Activated T-cell treated with anti-CD3 and anti-CD28 coated beads for 4 hours (primary cell): ENCODE measurements around the gene PPFIBP2.

ENCODE experiments used
- DNase-seq: peaks from one replicate; pipeline ENCODE4 v3.0.0-alpha.2; 2020

PPFIBP2 gene

DNA sequence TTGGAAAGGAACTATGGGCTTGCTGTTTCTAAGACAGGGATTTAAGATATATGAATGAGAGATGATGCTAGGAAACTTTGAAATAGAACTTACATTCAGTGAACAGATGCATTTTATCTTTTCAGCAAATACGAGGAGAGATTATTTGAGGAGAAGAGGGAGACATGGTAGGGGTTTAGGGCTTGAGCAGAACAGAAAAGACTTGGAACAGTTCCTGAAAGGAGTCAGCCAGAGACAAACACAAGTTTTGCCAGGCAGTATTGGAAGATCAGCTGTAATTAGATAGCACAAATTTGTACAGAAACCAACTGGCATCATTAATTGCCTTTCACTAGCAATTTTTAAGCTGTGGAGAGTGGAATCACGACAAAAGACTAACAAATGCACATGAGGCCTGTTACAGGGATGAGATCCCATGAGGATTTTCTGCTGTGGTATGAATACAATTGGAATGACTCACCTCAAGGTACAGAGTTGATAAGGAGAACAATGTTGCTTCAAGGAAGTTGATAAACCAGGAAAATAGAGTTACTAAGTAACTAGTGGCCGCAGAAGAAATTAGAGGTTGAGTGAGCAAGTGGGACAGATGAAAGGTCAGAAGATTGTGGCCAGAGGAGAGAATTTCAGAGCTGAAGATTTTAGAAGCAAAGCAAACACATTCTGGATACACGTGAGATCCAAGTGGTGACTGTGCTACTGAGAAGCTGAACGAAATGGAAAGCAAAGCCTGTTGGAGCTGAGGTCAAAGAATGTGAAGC lies 91.6 kb downstream of the PPFIBP2 start:
- no peak for DNase-seq

DNA sequence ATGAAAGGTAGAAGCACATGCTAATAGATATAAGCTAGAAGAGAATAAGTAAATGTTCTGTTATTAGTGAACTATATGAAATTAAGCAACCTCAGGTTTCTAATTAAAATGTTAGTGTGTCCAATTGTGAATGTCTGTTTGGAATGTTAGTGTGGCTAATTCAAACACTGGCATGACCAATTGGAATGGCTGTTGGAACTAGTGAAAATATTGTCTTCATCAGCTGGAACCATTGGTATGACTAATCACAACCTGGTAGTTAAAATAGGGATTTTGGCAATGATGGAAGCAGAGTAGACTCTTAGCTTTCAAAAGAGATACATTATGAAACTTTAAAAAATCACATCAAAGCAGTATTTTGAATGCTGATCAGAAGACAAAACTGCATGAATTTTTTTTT lies 92.7 kb downstream of the PPFIBP2 start:
- no peak for DNase-seq

DNA sequence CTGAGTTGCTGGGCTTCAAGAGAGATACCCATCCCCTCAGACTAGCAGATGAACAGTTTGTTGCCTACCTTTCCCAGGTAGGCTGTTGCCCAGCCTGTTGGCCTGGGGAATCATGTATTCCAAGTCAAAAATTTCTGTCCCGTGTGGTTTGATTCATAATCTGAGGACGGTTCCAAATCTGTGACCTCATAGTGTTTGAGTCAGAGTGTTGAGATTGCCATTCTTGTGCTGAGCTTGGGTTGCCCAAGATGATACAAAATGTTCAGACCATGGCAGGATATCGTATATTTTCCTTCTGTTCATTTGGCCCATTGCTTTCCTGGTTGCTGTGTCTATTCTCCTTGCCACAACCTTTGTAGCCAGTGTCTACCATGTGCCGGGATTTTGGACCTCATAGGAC lies 95.2 kb downstream of the PPFIBP2 start:
- DNase-seq = no peak

DNA sequence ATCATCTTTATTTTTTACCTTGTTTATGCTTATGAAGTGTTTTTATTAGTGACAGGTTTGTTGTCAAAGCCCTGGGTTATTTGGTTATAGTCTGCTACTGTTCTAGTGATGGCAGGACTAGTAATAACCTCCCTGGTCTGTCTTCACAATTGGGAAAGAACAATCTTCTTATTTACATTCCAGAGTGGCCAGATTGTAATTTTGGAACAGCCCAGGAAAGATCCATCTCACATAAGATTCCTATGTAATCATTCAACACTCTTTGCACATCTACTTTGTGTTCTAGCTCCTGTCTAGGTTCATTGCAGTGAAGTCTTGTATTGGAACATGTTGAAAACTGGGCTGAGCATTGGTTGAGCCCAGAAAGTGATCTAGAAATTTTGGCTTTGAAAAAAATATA lies 95.7 kb downstream of the PPFIBP2 start:
- no peak for DNase-seq

DNA sequence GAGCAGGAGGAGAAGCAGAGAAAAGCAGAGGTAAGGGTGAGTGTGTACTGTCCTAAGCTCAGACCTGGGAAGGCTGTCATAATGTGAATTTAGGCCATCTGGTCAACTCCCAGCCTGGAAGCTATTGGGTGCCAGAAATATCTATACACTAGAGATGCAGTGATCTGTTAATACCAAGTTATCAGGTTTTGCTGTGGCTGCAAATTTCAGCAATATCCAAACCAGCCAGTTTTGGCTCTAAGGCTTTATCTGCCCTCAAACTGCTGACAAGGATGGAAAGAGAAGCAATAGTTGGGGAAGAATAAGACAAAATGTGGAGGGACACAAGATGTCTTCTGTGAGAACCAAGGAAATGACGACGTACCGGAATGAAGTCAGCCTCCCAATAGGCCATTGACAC lies 96.6 kb downstream of the PPFIBP2 start:
- no peak for DNase-seq

DNA sequence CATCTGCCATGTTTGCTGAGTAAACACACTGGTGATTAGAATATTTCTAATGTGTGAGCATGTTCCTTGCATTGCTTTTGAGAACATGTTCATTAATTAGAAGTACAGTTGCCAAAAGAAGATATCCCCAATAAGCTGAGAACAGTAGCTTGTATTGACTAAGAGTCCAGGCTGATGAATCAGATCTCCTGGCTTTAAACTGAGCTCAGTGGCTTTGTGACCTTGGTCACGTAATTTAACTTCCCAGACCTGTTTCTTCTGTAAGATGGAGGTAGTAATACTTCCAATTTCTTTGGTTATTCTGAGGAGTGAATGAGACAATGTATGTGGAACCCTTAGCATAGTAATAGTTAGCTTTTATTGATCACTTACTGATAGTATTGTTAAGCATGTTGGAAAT lies 97.6 kb downstream of the PPFIBP2 start:
- no peak for DNase-seq

DNA sequence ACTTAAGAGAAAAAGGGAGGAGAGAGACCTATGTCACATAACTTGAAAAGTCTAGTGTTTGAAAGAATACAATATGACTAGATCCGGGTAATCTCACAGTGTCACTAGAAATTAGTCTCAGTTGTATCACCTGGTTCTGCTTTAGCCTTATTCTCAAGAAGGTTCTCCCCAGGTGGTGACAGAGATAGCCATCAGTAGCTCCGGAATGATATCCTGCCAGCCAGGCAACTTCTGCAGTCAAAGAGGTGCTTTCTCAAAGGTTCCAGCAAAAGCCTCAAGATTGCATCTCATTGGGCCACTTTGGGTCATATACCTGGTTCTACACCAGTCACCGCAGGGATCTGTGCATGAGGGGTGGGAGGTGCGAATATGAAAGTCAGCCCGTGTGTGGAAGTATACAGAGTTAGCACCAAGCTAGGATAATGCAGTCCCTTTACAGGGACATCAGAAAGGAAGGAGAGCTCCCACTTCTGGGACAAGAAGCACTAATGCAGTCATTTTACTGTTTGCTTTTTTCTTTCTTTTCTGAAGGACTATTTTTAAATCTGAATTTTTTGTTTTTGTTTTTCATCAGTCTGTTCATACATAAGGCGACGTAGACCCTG lies 98.4 kb downstream of the PPFIBP2 start:
- no peak for DNase-seq

DNA sequence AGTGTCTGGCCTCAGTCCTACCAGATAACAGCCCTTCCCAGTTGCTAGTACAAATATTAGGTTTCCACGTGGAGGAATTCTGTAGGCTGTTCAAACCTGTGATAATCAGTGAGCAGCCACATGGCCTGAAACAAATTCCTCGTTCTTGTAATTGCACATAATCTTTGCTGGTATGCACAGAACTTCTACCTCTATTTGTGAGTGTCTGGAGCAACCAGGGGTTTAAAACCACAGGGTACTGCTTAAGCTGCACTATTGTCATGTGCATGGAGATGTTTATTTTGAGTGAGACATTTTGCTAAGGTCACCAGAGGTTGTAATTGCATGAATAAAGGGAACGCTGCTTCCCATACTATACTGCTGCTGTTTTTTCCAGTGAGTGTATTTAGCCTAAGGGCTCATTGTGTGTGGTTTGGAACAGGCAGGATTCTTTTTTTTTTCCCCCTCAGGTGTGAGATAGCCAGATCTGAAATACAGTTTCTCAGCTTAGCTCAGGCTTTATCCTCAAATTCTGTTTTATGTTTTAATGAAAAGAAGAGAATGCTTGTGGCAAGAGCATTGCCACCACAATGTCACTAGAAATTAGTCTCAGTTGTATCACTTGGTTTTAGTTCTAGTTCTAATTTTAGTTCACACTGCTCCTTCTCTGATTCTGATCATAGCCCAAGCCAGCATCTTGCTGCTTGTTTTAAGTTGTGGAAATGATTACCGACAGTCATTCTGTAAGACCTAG lies 99.0 kb downstream of the PPFIBP2 start:
- DNase-seq = no peak

DNA sequence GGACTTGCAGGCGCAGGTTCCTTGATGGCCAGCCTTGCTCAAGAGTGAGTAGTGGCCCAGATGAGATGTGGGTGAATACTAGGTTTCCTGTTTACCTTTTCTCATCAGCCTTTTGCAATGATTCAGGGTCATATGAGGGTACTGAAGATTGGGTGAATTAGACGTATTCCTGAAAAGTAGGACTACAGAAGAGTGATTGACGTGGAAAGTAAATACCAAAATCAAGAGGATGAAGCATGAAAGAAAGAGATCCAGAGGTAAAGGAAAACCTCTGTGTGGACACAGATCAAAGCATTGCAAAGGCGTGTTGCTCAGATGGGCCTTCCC lies 99.6 kb downstream of the PPFIBP2 start:
- DNase-seq = no peak

DNA sequence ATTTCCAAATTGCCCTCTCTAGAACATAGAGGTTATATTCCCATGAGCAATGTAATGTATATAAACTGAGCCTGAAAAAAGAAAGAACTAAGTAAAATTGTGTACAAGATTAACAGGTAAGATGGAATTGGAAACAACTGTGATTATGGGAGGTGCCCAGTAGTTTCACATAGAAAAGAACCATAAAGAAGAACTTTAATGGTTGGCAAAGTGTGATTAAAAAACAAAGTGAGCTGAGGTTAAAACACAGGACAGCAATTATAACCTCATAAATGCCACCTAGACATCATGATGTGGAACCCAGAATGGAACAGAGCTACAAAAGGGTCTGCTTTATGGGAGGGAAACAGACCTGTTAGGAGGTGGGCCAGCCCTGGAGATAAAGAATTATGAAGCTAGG lies 100.9 kb downstream of the PPFIBP2 start:
- no peak for DNase-seq

DNA sequence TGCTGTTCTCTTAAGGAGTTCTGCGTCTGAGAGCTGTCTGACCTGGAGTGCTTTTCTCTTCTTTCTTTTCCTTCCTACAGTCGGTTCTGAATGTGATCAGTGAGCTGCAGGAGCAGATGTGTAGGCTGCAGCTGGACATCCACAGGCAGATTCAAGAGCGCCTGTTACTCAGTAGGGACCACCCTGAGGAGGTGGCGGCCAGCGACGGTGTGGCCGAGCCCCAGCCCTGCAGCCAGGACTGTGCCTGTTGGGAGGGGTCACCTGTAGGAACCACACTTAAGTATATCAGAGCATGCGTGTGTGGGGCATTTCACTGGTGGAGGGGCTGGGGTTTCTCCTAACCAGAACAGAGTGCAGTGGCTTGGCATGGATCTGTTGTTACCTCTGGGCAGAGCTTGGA lies 103.2 kb downstream of the PPFIBP2 start:
- no peak for DNase-seq

DNA sequence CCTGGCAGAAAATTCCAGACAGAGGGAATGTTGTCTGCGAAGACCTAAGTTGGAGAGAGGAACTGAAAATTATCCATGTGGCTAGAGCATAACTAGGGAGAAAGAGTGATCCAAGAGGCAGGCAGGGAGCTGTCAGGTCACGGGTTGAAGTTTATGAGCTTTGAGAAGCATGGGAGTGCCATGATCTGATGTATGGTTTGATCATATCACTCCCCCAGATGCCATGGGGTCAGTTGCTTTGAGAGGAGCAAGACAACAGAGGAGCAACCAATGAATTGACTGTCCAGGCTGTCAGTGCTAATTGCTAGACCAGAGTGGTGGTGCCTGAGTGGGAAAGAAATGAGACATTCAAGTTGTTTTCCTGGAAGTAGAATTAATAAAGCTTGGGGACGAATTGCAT lies 105.5 kb downstream of the PPFIBP2 start:
- DNase-seq = no peak

DNA sequence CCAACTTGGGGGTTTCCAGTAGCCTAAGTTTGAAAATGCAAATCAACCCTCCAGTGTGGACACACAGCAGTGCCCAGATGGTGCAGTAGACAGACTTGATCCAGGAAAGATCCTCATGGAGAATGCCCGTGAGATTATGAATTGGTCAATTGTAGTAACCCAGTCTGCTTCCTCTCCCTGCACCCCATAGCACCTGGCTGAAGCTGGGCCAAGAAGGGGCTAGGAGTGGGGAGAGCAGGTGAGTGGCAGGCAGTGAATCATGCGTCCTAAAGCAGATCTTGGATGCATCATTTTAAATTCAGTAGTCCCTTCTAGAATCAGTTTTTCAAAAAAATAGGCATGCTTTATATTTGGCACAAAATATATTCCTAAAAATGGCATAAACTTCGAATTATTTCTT lies 107.3 kb downstream of the PPFIBP2 start:
- DNase-seq = no peak

DNA sequence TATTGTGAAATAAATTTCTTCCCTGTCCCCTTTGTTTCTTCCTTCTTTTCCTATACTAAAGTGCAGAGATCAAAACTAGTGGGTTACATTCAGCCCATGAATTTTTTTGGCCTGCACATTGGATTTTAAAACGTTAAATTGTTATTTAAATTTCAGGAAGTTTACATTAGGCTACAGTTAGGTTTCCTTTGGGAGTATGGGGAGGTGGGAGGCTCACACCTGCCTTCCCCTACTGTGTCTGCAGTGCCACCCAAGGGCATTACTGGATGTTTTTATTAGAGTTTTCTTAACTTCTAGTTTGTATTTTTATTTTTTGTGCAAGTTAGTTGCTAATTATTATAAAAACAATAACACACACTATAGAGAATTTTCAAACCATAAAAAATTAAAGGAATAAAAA lies 107.8 kb downstream of the PPFIBP2 start:
- DNase-seq = no peak

DNA sequence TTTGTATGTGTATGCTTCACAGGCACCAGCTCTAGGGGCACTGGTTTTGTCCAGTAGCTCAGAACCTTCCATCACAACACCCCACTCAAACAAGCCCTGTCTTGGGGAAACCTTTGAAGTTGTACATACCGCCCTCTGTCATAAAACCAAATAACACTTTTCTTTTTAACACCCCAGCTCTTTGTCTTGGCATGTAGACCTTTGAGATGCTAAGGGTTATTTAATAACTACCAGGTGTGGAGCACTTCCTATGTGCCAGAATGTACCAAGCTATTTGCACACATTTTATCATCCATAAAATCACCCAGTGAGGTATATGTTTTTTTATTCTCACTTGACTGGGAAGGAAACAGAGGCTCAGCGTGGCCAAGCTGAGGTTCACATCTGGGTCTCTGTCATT lies 108.9 kb downstream of the PPFIBP2 start:
- DNase-seq = no peak

DNA sequence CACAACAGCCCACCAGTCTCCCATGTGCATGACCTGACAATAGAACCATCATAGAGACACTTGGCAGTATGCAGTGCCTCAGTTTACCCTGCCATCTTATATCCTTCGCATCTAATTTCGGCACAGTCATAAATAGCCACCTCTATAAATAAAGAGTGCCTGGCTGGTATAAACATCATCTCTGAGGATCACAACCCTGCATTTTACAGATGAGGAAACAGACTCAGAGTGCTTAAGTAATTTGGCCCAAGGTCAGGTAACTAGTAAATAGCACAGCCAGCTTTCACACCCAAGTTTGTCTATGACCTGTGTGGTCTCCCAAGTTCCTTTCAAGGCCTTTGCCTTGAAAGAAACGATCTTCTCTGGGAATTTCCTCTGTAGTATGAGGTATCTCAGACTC lies 114.9 kb downstream of the PPFIBP2 start:
- DNase-seq = no peak

DNA sequence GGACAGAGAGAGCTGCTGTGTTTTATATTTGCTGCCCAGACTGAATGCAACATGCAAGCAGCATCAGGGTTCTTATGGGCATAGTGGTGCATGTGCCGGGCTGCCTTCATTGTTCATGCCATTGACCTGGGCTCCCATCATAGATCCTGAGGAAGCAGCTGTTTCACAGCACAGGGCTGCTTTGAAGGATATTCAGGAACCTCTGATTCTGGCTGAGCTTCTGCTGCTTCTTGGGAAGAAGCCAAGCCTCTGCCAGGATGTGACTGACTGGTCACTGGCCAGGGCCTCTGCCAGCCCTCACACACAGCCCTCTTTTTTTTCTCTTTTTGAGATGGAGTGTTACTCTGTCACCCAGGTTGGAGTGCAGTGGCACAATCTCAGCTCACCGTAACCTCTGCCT lies 116.2 kb downstream of the PPFIBP2 start:
- no peak for DNase-seq

DNA sequence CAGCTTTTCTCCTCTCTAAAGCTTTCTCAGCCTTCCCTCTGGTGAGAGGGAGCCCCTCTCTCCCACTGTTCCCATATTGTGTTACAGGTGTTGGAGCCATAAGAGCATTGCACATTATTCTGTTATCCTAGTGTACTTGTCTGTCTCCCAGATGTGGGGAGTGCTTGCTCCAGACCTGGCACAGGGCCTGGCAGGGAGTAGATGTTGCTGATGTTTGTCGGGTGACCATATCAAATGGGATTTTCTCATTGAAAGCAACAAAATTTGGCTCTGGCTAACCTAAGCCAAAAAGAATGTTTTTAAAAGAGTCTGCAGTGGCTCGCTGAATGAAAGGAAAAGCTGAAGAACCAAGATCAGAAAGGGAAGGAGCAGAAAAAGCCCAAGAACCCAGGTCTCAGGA lies 118.4 kb downstream of the PPFIBP2 start:
- DNase-seq = no peak

DNA sequence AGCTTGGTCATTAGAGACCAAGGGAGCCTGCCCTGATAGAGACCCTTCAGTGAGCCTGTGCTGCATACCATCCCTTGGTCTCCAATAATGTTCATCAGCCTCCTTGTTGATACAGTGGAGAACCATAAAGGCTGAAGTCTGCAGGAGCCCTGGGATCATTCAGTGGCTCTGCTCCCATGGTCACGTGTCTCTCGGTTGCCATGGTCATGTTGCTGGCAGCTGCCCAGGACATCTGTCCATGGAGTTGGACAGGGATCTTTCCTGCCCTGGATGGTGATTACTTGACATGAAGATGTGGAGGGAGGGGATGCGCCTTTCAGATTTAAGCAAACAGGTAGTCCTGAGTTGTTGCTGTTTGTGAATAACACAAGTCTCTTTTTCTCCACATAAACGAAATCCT lies 121.3 kb downstream of the PPFIBP2 start:
- no peak for DNase-seq

DNA sequence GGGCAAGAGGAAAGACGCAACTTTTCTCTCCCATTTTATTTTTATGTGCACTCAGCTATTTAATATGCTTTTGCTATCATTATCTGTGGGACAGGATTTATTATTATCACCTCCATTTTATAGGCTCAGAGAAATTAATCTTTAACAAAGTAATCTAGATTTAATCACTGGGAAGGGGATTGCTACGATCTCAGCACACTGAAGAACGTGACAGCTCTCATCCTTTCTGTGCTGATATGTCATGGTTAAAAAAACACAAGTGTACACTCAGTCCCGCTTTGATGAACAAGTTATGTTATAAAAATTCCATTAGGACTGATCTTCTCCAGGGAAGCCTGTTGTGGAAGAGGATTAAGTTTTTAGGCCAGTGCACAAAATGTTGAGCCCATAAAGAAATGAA lies 121.9 kb downstream of the PPFIBP2 start:
- DNase-seq = no peak

DNA sequence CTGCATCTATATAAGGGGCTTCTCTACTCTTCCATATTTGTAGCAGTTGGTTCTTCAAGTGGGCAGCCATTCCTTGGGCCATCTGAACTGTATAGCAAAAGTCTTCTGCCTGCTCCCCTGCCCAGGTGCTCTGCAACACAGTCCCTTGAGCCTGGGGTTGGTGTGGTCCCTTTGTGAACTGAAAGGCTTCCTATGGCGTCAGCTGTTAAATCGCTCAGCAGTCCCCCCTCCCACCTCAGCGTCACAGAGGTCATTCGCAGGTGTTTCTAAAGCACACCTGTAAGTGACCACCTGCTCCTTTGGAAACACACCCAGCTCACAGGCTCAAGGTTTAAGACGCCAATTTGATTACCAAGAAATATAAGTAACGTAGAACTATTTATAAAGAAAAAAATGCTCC lies 122.6 kb downstream of the PPFIBP2 start:
- no peak for DNase-seq

DNA sequence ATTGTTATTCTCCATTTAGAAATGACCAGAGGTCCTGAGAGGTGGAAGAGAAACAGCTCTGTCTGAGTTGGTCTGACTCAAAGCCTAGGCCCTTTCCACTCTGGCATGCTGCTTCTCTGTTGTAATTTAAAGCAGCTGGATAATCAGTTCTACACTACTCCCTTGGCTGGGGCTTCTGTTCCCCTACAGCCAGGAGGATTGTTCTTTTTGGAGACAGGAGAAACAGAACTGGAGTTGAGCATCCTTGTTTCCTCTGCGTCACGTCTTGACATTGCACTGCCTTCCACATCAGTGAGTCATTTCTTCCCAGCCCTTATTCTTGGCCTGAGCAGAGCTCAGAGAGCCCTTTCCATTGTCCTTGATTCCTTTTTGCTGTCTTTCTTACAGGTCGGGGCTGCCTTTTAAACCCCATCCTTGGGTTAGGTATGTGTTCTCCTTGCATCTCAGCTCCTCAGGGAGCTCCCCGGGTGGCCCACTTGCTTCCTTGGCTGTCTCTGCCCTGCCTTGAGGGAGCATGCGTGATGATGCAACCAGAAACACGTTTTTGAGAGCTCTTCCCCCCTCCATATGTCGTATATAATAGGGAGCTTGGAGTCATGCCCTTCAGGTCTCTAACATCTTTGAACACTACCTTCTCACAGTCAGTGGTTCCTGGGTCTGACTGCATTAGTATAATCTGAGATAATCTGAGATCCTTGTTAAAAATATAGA lies 123.8 kb downstream of the PPFIBP2 start:
- DNase-seq = no peak

DNA sequence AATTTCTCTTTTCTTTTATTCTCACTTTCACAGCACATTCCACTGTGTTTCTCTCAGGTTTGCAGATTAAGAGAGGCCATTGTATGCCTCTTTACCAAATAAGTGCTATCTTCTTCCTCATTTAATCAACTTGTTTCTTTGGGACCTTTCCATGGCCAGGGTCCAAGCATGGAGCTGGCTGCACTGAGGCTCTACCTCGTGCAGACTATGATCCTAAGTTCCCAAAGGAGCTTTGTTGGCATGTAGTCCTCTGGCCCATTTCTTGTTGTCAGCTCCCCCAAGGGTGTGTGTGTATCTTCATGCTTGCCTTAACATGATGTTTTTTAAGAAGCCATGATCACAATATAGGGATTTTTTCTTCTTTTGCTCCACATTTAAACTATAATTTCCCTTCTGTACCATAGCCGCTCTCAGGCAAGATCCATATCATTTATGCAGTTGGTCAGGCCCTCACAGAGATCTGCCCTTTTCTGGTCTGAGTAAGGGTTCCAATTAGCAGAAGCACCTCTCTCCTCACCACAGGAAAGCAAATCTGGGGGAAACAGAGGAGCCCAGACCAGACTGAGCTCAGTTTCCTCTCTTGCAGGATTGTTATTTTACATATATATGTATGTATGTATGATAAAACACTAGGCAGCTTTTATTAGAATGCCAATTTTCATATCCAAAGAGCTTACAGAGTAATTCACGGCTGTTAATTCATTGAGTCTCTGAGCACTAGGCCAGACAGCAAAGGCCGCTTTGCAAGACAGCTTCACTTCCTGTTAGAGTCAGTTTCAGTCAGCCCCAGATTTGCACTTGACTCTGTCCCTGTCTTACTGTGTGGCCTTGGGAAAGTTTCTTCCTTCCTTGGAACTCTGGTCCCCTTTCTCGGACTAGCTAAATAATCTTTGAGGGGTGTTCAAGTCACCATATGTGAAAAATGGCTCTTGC lies 125.2 kb downstream of the PPFIBP2 start:
- DNase-seq = no peak
